Gastroesophageal sphincter (tissue), 4 donors: ENCODE measurements around the gene RANBP1. TPM values are rescaled to one million over a fixed set of nuclear protein-coding genes. Genes with fewer than 3 reads are reported as not detected.

Experiments
- ATAC-seq: fragments of 150-250 bp; one replicate; pipeline ENCODE4 v1.9.1; 2016; ENCODE audit warnings: mild to moderate bottlenecking, moderate library complexity
- H3K27ac ChIP-seq, 4 donors: fragments of 200-600 bp; sonication (generic) in 3 of 4; 1 replicate in 3 of 4; 2 replicates in 1 of 4; pipeline ENCODE4 v1.5.1; 2016 to 2019
- H3K27me3 ChIP-seq: fragments of 200-600 bp; sonication (generic); one replicate; pipeline ENCODE4 v1.5.1; 2019
- H3K36me3 ChIP-seq, 2 donors: fragments of 200-600 bp; sonication (generic); one replicate each; pipeline ENCODE4 v1.5.1; 2019; ENCODE audit warnings: control low read depth in 1 of 2
- H3K4me1 ChIP-seq, 3 donors: fragments of 200-600 bp; sonication (generic); 1 replicate in 2 of 3; 2 replicates in 1 of 3; pipeline ENCODE4 v1.5.1; 2016 to 2019; ENCODE audit warnings: control low read depth in 2 of 3
- H3K4me3 ChIP-seq, 2 donors: fragments of 200-600 bp; sonication (generic); one replicate each; pipeline ENCODE4 v1.5.1; 2019; ENCODE audit warnings: mild to moderate bottlenecking in 1 of 2, moderate library complexity in 1 of 2
- H3K9me3 ChIP-seq, 3 donors: fragments of 200-600 bp; sonication (generic); one replicate each; pipeline ENCODE4 v1.5.1; 2017 to 2019; ENCODE audit warnings: control low read depth in 2 of 3
- EP300 ChIP-seq: sonication (generic); formaldehyde crosslinking; IDR thresholded peaks from one replicate; pipeline ENCODE4 v1.6.1; 2017; ENCODE audit warnings: antibody characterized with exemption, mild to moderate bottlenecking
- POLR2A ChIP-seq, 2 donors: fragments of 450-650 bp; IDR thresholded peaks; one replicate each; pipeline ENCODE4 v1.6.1; 2017; ENCODE audit warnings: antibody characterized with exemption in 2 of 2, mild to moderate bottlenecking in 2 of 2, moderate library complexity in 1 of 2
- POLR2AphosphoS5 ChIP-seq: sonication (generic); formaldehyde crosslinking; IDR thresholded peaks from one replicate; pipeline ENCODE4 v1.6.1; 2017; ENCODE audit warnings: antibody characterized with exemption
- WGBS, 2 donors: methylation state at CpG; one replicate each; pipeline ENCODE4 v1.1.5; 2018; ENCODE audit warnings: low coverage in 1 of 2; 5-methylcytosine and 5-hydroxymethylcytosine counted together
- total RNA-seq, 4 donors: library from RNA; depleted of rRNA; stranded (reverse); fragments of >200 nt; gene quantifications; one replicate each; pipeline ENCODE4 v1.1.0, GENCODE V29; 2016
- TF ChIP-seq, protein P1 (sequence below), 4 experiments: fragments of 200-600 bp in 2 of 4; fragments of 450-650 bp in 2 of 4; sonication (generic) in 1 of 4; IDR thresholded peaks; one replicate each; pipeline ENCODE4 v1.5.1; 2017 to 2019; ENCODE audit warnings: antibody characterized with exemption in 4 of 4, mild to moderate bottlenecking in 2 of 4, moderate library complexity in 2 of 4

Gene RANBP1
- total RNA-seq, 4 donors from 2014 or later: 115 to 162 (median 158) TPM

DNA sequence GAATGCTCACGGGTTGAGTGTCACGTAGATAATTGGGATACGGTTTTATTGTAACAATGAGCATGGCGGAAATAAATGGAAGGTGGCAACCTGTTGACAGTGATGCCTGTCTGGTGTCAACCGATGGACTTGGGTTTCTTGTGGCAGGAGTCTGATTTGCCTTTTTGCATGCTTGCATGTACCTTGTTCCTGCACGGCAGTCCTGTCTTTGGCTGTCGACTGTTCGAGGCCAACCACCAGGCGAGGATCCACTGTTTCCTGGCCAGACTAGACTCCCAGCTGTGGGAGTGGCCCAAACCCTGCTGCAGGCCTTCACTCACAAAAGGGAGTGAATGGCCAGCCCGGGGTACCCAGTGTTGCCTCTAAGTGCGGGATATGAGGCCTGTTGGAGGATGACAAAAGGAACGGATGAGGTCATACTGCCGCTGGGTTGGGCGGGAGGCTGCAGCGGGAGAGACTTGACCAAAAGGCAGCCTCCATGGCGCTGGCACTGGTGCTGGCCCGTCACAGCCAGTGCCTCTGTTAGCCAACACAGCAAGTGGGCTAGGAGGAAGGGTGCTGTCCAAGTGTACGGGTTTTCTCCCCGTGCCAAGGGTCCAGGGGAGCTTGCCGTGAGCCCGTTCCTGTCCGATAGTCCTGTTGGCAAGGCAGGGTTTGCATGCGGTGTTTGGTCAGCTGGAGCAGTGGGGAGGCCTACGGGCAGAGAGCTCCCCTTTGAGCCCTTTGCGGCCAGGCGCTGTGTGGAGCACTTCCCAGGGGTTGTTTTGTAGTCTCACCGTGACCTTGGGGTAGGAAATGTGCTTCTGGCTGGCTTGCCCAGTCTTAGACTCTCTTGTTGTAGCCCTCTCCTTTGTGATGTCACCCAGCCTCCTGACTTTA, 34.9 kb upstream of the RANBP1 start:
- WGBS, 2 donors: 0 to 8% methylated on average over 2 to 20 of the region's 27 CpGs
- no peak for ATAC-seq
- Histone ChIP-seq H3K36me3 (peaks cover 0 to 6% of the 10 kb centered on the region in 2 donors), H3K27me3 (no peaks in the 10 kb centered on the region), H3K4me1 (peaks cover 0 to 61% (median 40%) of the 10 kb centered on the region in 3 donors), H3K27ac (peak overlapping the region; percentile 59 to 98 (median 92)), H3K4me3 (peak overlapping the region; percentile 64 to 74), H3K9me3 (no peaks in the 10 kb centered on the region)
- TF ChIP-seq POLR2A (IDR thresholded peaks at IDR 0.05) (no peak), EP300 (no peak), POLR2AphosphoS5 (no peak)
- TF ChIP-seq, protein P1, sequence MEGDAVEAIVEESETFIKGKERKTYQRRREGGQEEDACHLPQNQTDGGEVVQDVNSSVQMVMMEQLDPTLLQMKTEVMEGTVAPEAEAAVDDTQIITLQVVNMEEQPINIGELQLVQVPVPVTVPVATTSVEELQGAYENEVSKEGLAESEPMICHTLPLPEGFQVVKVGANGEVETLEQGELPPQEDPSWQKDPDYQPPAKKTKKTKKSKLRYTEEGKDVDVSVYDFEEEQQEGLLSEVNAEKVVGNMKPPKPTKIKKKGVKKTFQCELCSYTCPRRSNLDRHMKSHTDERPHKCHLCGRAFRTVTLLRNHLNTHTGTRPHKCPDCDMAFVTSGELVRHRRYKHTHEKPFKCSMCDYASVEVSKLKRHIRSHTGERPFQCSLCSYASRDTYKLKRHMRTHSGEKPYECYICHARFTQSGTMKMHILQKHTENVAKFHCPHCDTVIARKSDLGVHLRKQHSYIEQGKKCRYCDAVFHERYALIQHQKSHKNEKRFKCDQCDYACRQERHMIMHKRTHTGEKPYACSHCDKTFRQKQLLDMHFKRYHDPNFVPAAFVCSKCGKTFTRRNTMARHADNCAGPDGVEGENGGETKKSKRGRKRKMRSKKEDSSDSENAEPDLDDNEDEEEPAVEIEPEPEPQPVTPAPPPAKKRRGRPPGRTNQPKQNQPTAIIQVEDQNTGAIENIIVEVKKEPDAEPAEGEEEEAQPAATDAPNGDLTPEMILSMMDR (IDR thresholded peaks at IDR 0.05): no peak

DNA sequence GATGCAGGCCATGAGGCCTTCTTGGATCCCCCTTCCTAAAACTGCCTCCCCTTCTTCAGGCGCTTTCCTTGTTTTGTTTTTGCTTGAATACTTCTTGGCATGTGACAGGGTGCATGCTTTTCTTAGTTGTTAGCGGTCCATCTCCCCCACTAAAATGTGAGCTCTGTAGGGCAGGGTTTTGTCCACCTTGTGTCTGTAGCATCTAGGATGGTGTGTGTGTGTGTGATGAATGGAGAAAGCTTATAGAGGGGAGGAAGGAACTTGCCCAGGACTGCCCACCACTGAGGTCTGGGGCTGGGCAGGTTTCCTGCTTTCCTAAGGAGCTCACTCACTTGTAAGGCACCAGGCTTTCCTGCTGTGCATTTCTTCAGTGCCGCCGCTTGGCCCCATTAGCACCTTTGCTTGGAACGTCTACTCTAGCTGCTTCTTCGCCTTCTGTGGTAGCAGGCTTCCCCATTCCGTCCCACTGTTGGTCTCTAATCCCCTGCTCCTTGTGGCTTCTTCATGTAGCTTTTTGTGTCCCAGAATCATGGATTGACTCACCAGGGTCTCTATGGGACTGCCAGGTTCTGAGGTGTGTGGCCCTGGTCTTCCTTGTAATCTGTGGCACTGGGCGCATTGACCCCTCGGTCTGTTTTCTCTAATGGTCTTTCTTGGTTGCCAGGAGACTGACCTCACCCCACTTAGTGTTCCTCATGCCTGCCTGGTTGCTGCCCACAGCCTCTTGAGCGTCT, 32.6 kb upstream of the RANBP1 start:
- Histone ChIP-seq H3K4me3 (no peak overlapping the region), H3K4me1 (peaks cover 0 to 62% (median 40%) of the 10 kb centered on the region in 3 donors), H3K27ac (peak overlapping the region in 2 of 4 donors; percentile 40 to 93), H3K9me3 (no peaks in the 10 kb centered on the region), H3K36me3 (peaks cover 0 to 29% of the 10 kb centered on the region in 2 donors), H3K27me3 (no peaks in the 10 kb centered on the region)
- TF ChIP-seq POLR2A (IDR thresholded peaks at IDR 0.05) (no peak), EP300 (no peak), POLR2AphosphoS5 (no peak)
- TF ChIP-seq, protein P1 (IDR thresholded peaks at IDR 0.05): no peak
- 73 to 77% methylated on average over 6 of the region's 10 CpGs for WGBS, 2 donors
- no peak for ATAC-seq

DNA sequence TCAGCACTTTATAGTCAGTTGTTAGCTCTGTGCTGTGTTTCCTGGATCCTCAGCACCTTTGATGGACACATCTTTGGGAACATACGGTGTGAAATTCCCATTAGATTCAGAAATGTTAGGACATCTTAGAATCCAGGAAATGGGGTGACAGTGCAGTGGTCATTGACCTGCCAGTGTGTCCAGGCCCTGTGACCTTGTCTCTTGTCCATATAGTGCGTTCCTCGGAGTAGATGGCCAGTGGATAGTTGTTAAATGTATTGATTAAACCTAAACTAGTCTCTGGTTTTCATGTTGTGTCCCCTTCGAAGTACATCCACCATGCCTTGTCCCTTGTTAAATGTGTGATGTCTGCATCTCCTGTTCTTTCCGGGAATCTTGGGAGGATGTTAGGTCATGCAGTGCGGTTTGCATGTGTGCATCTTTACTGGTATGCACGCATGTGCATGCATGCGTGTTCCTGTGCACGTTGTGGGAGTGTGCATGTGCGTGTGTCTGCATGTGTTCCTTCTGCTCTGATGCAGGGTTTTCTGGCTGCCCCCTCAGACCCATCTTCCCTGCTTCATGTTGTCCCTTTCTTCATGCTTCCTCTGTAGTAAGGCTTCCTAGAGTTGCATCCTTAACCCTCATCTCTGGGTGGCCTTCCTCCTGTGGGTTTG, 31.9 kb upstream of the RANBP1 start:
- ATAC-seq: no peak
- TF ChIP-seq, protein P1 (IDR thresholded peaks at IDR 0.05): no peak
- TF ChIP-seq POLR2A (IDR thresholded peaks at IDR 0.05) (no peak), POLR2AphosphoS5 (no peak), EP300 (no peak)
- peaks cover 0 to 60% (median 40%) of the 10 kb centered on the region in 3 donors for H3K4me1 ChIP-seq
- 68 to 70% methylated on average over 5 to 9 of the region's 10 CpGs for WGBS, 2 donors
- no peaks in the 10 kb centered on the region for H3K9me3 ChIP-seq
- H3K36me3 ChIP-seq: peaks cover 0 to 36% of the 10 kb centered on the region in 2 donors
- H3K4me3 ChIP-seq: no peak overlapping the region
- H3K27ac ChIP-seq: peak overlapping the region in 2 of 4 donors; percentile 19 to 93
- H3K27me3 ChIP-seq: no peaks in the 10 kb centered on the region

DNA sequence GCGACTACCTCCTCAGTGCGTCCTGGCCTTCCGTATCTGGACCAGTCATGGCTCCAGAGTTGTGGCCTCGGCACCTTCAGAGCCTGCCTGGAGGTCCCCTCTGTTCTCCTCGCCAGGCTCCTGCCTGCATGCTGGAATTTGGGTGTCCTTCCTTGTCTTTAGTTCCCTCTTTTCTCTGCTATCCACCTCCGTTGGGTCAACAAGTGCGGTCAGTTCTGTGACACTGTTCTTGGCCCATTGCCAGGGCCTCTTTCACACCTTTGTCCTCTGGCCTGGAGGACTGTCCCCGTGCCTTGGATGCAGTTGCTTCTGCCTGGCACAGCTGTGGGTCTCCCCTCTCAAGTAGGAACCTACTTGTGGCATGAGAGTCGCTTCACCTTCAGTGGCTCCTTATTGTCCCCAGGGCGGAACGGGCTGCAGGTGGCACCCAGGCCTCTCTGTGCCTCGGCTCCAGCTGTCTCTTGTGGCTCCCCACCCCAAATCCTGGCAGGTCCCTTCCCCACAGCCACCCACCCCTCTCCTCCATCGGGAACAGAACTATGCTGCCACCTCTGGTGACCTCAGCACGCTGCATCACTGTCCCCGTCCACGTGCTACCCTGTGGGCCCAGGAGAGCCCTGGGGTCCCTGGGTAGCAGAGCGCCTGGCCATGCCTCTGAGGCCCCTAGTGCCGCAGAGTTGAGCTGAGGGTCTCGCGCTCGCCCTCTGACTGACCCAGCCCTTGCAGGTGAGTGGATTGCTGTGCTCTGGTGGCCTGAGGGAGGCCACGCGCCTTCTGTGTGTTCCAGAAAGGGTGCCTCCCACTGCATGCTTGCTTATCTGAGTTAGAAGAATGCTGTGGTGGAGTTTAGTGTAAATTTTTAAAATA, 31.1 kb upstream of the RANBP1 start:
- H3K36me3 ChIP-seq: peaks cover 0 to 43% of the 10 kb centered on the region in 2 donors
- no peak for ATAC-seq
- TF ChIP-seq EP300 (no peak), POLR2A (IDR thresholded peaks at IDR 0.05) (no peak)
- TF ChIP-seq, protein P1 (IDR thresholded peaks at IDR 0.05): peak in 1 of 4 experiments; percentile 24
- H3K4me1 ChIP-seq: peaks cover 0 to 54% (median 38%) of the 10 kb centered on the region in 3 donors
- H3K27ac ChIP-seq: peak overlapping the region in 2 of 4 donors; percentile 19 to 35
- H3K9me3 ChIP-seq: no peaks in the 10 kb centered on the region
- WGBS, 2 donors: 72 to 76% methylated on average over 10 of the region's 23 CpGs
- H3K4me3 ChIP-seq: no peak overlapping the region
- H3K27me3 ChIP-seq: no peaks in the 10 kb centered on the region
